ENCODE data around the gene DMD. TPM values are rescaled to one million over a fixed set of nuclear protein-coding genes. Genes with fewer than 3 reads are reported as not detected.

The DMD gene
- total and polyA plus RNA-seq, 2 of the 8 experiments (the other 6 are each of a cell fraction or from before 2014, with no cell fraction given), result 4.8 to 7.4 TPM

- no peak for TF ChIP-seq ATF2 (IDR thresholded peaks at IDR 0.05; ENCODE audit: low read length)
- TF ChIP-seq SRF (IDR thresholded peaks at IDR 0.05; ENCODE audit: low read depth, low read length), result no peak
- TF ChIP-seq GTF2F1 (IDR thresholded peaks at IDR 0.05; ENCODE audit: borderline replicate concordance, low read depth, low read length), result no peak
- no peak for TF ChIP-seq RFX5 (IDR thresholded peaks at IDR 0.05; ENCODE audit: borderline replicate concordance, low read depth, low read length)
- no peak for TF ChIP-seq SP4 (IDR thresholded peaks at IDR 0.05; ENCODE audit: low read length)
- no peak for TF ChIP-seq PHF8 (conservative IDR thresholded peaks at IDR 0.05; ENCODE audit: low read depth, low read length)
These were observed 1504.9 kb downstream of the DMD start (continued) for GRCh38 chrX:31706466-31706865.

Data from H1 (cell line).